NCI-H1048 (cell line): ENCODE results near the gene DDOST.
"Not testable (repeated sequence)": the region's sequence is repeated elsewhere in the genome, so short reads cannot be mapped to it uniquely, and the experiment has no call there.

ENCODE experiments used
- DNase-seq: peaks from one replicate; lab custom pipeline; 2025; lab: John Stamatoyannopoulos, UW

DDOST gene

GRCh38 chr1:20624709-20625108 is 36.5 kb downstream of the DDOST start:
- no peak for DNase-seq

- no peak for DNase-seq
These were observed 40.2 kb downstream of the DDOST start for GRCh38 chr1:20621012-20621411.

GRCh38 chr1:20619999-20620398 is 41.2 kb downstream of the DDOST start:
- DNase-seq: no peak

- DNase-seq: no peak
These were observed 42.6 kb downstream of the DDOST start for GRCh38 chr1:20618550-20618949.

GRCh38 chr1:20616847-20617487 is 44.2 kb downstream of the DDOST start:
- no peak for DNase-seq

GRCh38 chr1:20615946-20616846 is 45.0 kb downstream of the DDOST start:
- DNase-seq: no peak

- DNase-seq: no peak
These were observed 47.0 kb downstream of the DDOST start for GRCh38 chr1:20614131-20614579.

GRCh38 chr1:20612221-20612746 is 48.9 kb downstream of the DDOST start:
- no peak for DNase-seq

GRCh38 chr1:20611652-20612051 is 49.5 kb downstream of the DDOST start:
- DNase-seq: no peak

GRCh38 chr1:20610970-20611369 is 50.2 kb downstream of the DDOST start:
- no peak for DNase-seq

- no peak for DNase-seq
These were observed 51.6 kb downstream of the DDOST start for GRCh38 chr1:20609541-20609940.

GRCh38 chr1:20606801-20607570 is 54.2 kb downstream of the DDOST start:
- DNase-seq: not testable (repeated sequence)

GRCh38 chr1:20604678-20605077 is 56.5 kb downstream of the DDOST start:
- DNase-seq: no peak

- DNase-seq: no peak
These were observed 57.4 kb downstream of the DDOST start for GRCh38 chr1:20603504-20604464.

- no peak for DNase-seq
These were observed 58.2 kb downstream of the DDOST start for GRCh38 chr1:20602851-20603450.
